NCI-H524 treated with DMSO at 0.1 percent for 48 hours (cell line): ENCODE results near the gene PRSS53.
"Not testable (repeated sequence)": the region's sequence is repeated elsewhere in the genome, so short reads cannot be mapped to it uniquely, and the experiment has no call there.

Source experiments
- DNase-seq: peaks from one replicate; lab custom pipeline; 2025; lab: John Stamatoyannopoulos, UW

PRSS53 gene

DNA sequence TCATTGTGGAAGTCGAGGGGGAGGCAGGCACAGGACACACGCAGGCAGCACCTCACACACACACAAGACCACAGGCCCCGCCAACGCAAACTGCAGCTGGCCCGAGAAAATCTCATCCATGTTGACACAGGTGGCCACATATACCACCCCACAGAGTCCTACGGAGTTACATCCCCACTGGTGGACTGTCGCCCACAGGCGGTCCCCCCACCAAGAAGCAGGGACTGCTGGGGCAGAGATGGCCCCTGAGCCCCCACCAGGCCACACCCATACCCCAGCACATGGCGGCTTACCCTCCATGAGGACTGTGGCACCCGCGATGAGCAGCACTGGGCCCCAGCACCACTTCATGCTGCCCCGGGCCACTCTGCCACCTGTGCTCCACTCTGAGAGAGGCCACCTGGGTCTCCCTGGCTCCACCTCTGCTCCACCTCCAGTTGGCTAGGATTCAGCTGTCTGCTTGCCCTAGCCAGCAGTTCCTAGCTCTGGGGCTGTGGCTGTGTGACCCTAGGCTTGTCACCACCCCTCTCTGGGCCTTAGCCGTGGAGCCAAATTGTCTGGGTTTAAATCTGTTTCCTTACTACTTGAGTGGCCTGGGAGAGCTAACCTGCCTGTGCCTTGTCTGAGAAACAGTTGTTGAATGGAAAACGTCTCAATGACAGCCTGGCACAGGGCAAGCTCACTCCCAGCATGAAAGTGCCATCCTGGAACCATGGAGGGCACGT lies at the start of gene PRSS53:
TSS of gene PRSS53 (minus strand) at position 485 of the 725 bp plus-strand sequence. CDS start at position 351, 134 bp downstream.
- no peak for DNase-seq

GRCh38 chr16:31136822-31137499 lies 48.2 kb upstream of the PRSS53 start:
- not testable (repeated sequence) for DNase-seq

GRCh38 chr16:31136287-31136662 lies 47.5 kb upstream of the PRSS53 start:
- DNase-seq: no peak

DNA sequence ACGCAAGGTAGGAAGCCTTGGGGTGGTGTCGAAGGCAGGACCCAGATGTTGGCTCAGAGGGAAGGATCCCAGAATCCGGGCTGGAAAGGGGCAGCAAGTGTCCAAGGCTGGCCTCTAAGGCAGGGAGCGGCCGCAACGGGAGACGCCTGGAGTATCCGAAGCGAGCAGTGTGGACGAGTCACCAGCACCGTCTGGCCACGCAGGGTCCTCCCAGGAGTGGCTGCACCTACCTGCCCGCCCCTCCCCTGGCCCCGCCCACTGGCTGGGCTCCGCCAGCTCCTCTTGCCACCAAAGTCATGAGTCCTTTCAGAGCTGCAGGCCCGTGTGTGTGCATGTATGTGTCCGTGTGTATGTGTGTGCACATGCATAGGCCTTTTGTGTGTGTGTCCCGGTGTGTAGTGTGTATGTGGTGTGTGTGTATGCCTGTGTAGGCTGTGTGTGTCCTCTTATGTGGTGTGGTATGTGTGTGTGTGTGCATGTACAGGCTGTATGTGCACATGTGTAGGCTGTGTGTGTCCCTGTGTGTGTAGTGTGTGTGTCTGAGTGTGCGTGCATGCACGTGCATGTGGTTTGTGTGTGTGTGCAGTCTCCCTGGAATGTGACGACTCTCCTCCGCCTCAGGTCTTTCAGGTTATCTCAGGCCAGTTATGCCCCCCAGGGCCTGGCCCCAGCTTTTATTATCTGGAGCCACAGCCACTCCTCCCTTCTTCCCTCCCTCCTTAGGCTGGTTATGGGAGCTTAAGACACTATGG lies 47.0 kb upstream of the PRSS53 start, which contains the start of gene PRSS8:
TSS of gene PRSS8 (minus strand) at position 193 of the 752 bp plus-strand sequence. CDS start 229 bp downstream, outside the sequence.
- no peak for DNase-seq

- DNase-seq: peak; percentile 45
Observed at GRCh38 chr16:31134625-31135534, 46.1 kb upstream of the PRSS53 start.

GRCh38 chr16:31134091-31134571 lies 45.4 kb upstream of the PRSS53 start:
- DNase-seq: no peak

- no peak for DNase-seq
Observed at GRCh38 chr16:31133046-31133501, 44.3 kb upstream of the PRSS53 start.

DNA sequence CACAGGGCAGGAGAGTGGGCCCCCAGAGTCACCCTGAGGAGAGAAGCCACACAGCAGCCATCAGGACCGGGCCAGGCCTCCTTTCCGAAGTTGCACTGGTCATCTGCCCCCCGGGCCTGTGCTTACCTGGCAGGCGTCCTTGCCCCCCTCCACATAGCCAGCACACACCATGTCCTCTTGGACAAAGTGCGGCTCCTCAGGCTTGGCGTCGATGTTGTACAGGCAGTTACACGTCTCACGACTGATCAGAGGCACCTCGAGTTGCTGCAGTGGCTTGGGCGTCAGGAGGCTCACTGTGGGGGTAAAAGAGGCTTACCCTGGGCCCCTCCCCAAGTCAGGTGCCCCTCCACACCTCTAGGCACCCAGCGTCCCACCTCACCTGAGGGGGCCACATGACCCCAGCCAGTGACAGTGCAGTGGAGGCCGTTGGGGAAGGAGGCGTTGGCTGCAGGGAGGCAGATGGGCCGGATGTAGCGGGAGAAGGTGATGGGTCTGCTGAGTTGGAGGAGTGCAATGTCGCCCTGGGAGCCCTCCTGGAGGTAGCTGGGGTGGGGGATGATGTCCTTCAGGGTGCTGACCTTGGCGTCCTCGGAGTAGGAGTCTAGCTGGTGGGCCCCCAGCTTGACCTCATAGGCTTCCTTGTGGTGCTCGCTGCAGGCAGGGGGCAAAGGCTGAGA lies 43.7 kb upstream of the PRSS53 start:
- DNase-seq: no peak

GRCh38 chr16:31131841-31132271 lies 43.1 kb upstream of the PRSS53 start:
- no peak for DNase-seq

DNA sequence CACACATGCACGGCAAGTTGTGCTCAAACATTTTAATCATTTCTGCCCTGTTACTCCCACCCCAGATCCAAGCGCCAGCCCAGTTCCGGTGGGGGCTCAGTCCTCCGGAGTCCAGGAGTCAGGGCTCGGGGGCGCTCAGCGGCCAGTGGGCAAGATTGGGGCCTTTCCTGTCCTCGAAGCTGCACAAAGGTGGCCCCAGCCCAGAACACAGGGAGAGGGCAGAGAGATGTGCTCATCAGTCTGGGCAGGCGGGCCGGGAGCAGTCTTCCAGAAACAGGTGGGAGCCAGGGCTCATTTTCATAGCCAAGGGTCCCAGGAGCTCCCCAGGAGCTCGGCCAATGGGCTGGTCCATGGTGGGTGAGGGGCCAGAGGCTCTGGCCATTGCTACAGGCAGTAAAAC lies 42.7 kb upstream of the PRSS53 start:
- no peak for DNase-seq

GRCh38 chr16:31130899-31131298 lies 42.2 kb upstream of the PRSS53 start:
- no peak for DNase-seq

- DNase-seq: no peak
Observed at GRCh38 chr16:31130336-31130891, 41.7 kb upstream of the PRSS53 start.

DNA sequence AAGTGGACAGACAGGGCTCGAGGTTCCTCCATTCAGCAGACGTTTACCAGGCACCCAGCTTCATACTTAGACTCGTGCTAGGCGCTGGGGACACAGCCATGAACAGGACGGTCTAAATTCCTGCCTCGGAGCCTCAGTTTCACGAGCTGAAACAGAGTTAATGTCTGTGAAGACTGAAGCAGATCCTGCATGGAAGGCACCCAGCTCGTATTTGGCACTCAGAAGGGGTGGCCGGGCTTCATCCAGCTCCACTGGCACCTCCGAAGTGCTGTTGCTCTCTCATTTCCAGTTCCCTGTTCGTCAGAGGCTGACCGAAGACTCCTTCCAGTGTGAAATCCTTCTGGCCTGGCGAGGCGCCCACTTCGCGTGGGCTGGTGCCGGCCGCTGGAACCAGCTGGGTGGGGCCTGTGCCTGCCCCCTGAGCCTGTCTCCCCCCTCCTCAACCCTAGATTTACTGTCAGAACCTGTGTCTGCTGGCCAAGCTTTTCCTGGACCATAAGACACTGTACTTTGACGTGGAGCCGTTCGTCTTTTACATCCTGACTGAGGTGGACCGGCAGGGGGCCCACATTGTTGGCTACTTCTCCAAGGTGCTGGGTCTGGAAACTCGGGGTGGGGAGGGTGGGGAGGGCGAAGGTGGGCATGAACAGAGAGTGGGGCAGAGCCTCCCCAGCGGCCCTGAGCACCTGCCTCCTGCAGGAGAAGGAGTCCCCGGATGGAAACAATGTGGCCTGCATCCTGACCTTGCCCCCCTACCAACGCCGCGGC lies 41.0 kb upstream of the PRSS53 start:
- no peak for DNase-seq

DNA sequence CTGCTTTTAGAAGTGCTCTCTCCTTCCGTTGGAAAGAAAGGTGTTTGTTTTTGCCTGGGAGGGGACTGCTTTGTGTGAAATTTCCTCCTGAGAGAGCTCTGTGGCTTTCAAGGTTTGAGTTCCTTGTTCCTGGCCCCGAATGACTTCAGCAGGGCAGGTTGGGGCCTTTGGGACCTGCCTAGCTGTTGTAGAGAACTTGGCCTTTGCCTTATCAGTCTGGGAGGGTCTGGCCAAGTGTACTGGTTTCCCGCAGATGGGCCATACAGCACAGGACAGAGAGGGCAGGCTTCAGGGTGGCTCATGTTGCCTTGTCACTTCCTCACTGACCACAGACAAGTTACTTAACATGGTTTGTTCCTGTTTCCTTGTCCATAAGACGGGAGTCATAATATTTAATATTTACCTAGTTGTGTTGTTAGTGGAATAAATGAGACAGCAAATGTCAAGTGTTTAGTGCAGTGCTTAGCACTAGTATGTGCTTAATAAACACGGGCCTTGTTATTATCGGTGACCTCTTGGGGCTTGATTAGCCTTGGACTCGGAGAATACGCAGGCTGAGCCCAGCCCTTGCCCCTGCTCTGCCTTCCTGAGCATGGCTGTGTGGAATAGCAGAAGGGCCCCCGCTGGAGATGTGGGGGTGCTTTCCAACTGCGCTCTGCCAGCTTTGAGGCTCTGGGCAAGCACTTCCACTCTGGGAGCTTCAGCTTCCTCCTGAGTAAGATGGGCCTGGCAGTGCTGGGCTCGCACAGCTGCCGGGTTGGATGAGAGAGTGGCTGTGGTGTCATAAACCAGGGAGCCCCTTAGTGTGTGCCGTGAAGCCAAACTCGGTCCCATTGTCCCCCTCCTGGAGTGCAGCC lies 40.2 kb upstream of the PRSS53 start:
- no peak for DNase-seq

GRCh38 chr16:31127182-31127581 lies 38.4 kb upstream of the PRSS53 start:
- no peak for DNase-seq

- DNase-seq: no peak
Observed at GRCh38 chr16:31125844-31126243, 37.1 kb upstream of the PRSS53 start.

DNA sequence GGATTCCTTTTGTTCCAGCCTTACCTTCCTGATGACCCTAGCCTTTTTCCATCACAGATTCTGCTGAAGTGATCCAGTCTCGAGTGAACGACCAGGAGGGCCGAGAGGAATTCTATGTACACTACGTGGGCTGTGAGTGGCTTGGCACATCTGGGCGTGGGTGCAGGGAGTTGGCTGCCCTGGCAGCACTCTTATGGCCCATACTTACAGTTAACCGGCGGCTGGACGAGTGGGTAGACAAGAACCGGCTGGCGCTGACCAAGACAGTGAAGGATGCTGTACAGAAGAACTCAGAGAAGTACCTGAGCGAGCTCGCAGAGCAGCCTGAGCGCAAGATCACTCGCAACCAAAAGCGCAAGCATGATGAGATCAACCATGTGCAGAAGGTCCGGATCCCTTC lies 31.4 kb upstream of the PRSS53 start:
- DNase-seq: no peak

DNA sequence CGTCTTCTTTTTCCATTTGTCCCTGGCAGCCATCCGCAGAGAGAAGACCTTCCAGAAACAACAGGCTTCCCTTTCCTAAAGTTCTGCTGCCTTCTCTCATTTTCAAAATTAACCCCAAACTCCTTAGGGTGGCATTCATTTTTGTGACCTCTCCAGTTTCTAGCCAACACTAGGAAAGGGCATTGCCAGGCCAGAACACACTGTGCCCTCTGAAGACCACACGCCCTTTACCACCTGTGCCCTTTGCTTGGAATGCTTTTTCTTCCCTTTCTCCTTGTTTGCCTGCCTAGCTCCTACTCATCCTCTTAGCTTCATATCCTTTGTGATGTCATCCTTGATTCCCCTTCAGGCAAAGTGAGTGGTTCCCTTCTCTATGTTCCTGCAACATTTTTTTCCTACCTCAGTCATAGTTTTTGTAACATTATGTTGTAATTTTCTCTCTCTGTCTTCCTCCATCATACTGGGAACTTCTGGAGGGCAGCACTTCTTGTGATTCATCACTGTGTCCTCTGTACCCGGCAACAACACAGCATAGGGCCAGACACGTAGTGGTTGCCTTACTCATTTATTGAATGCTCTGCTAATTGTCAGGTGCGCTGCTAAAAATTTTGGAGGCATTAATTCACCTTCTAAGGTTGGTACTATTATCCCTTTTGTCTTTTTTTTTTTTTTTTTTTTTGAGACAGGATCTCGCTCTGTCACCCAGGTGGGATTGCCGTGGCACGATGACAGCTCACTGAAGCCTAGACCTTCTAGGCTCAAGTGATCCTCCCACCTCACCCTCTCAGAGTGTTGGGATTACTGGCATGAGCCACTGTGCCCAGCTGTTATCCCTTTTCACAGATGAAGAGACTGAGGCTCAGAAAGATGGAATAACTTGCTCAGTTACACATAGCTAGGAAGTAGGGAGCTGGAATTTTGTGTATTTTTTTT lies 29.7 kb upstream of the PRSS53 start:
- no peak for DNase-seq
